B cell (primary cell): ENCODE measurements around the gene DNTT.

Source experiments
- CTCF ChIP-seq: fragments of 200-600 bp; IDR thresholded peaks from one replicate; pipeline ENCODE4 v1.8.0; 2022; ENCODE audit warnings: antibody characterized with exemption, mild to moderate bottlenecking
- EZH2 ChIP-seq: IDR thresholded peaks from 2 replicates; pipeline ENCODE4 v1.6.1; 2012; ENCODE audit warnings: borderline replicate concordance, low read depth, mild to moderate bottlenecking, moderate library complexity, low read length; ENCODE audit not compliant: insufficient read depth, poor library complexity, severe bottlenecking

- TF ChIP-seq EZH2: no peak
- TF ChIP-seq CTCF: no peak
These were observed 16.7 kb upstream of the DNTT start for GRCh38 chr10:96287392-96288105.
